HG03354 (cell line): ENCODE data around the gene NUP210.

Experiments used
- ATAC-seq: cut with Tn5 transposase; IDR thresholded peaks from one replicate; pipeline ENCODE4 v1.9.1; 2021; ENCODE audit warnings: mild to moderate bottlenecking; ENCODE audit not compliant: unreplicated experiment, poor library complexity, severe bottlenecking

The NUP210 gene

DNA sequence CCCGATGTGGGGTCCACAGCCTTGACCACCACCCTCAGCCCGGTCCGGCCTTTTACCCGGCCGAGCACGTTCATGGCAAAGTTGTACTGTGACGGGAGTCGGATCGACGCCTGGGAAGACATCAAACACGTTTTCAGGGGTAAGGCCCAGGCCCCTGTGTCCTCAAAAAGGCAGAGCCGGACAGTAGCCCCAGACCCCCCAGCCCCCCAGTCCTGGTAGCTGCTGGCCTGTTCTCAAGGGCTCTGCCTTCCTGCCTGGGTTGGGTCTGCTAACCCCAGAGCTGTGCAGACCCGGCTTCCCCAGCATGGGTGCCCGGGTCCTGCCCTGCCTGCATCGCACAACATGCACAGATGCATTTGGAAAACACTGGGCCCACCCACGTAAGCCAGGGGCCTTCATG is 84.6 kb downstream of the NUP210 start:
- no peak for ATAC-seq

DNA sequence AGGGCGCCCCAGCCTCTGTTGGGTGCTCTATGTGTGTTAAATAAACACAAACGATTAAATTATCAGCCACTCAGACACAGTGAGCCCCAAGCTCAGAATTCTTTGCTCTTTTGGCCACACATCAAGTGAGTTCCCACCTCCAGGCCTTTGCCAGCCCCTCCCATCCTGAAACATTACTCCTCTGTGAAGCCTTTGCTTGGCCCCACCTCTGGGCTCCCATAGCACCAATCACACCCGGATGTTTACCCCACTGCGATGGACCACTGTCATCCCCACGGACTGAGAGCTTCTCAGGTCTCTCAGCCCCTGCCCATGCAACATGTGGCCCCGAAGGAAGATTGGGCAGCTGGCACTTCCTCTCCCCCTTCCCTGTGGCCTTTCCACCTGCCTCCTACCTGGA is 85.1 kb downstream of the NUP210 start:
- no peak for ATAC-seq

DNA sequence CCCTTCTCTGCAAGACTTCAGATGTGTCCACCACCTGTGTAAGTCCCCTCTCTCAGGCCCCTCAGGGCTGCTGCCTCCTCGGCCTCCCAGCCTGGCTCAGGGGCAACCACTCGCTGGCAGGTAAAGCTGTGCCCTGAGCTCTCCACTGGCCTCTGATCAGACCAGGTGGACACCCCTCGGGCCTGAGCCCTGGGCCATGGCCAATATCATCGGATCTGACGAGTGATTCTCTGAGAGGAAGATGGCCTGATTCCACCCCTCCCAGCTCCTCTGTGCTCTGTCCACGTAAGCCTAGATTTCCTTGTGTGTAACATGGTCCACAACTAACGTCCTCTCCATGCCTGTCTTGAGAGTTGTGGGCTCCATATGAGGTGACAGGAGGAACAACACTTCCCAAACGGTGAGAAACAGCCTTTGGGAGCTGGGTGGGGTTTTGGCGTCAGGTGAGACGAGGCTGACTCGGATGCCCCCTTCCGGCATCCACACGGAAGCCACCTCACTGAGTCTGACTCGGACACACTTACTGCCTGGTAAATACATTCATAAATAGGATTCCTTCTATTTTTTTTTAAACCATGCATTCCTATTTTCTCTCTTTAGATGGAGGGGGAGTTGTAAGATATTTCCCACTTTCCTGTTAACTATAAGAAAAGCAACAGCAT is 86.8 kb downstream of the NUP210 start:
- no peak for ATAC-seq

DNA sequence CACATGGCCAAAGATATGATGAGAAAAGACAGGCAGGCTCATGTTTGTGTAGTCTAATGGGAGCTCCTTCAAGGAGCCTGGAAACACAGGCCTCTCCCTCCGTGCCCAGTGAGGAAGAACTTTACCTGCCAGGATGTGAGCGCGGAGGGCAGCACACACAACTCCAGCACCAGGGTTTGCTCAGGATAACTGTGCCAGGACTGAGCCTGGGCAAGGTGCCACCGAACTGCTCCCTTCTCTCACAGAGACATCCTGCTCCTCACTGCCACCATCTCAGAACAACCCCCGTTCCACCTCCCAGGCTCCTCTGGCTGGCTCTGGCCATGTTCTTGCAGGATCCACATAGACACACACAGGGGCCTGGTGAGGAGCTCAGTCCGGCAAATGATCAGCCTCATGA is 87.4 kb downstream of the NUP210 start:
- no peak for ATAC-seq

DNA sequence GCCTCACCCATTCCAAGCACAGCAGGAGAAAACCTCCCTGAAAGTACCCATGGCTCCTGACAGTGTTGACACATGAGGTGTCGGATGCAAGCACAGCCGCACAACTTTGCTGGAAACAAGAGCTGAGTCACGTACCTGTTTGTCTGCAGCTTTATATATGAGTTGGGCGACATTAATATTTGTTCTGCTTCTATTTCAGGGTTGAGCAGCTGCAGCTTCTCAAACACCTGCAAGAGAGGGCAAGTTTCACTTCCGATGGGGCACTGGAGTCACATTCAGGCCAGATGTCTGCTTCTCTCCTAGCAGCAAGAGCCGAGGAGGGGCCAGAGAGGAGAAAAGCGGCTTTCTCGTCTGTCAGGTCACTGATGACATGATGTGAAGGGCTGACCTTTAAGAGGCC is 88.0 kb downstream of the NUP210 start:
- peak; percentile 98 for ATAC-seq

DNA sequence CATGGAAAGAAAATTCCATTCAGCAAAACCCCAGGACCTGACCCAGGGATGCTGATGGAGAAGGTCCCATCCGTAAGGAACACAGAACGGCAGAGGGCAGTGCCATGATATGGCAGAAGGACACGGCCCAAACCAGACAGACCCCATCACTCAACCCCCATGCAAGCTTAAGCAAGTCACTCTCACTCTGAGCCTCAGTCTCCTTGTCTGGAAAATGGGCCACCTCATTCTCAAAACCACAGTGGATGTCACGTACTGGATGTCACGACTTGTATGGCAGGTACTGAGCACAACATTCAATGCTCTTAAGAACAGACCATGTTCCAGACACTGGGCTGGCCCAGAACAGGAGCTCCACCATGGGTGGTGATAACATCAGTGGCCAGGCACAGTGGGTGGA is 90.4 kb downstream of the NUP210 start:
- no peak for ATAC-seq

DNA sequence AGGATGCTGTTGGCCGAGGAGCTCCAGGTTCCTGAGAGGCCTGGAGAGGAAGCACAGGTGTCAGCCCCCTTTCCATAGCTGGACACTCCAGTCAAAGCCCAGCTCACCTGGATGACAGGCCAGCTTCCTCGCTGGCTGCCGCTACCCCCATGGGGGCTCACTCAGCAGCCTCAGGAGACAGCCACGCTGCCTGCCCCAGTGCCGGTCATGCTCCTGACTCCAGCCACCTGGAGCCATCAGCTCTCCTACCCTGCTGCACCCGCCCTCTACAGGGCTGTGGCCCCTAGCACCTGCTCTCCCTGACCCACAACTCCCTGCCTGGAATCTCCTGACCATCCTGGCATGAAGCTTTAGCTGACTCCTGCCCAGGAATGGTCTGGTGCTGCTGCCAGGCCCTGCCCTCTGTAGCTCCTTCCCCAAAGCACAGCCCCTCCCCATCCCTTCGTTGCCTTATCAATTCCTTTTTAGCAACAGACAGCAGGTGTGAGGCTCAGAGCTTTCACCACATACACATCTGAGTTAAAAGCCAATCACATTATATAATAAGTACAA is 94.2 kb downstream of the NUP210 start:
- no peak for ATAC-seq

DNA sequence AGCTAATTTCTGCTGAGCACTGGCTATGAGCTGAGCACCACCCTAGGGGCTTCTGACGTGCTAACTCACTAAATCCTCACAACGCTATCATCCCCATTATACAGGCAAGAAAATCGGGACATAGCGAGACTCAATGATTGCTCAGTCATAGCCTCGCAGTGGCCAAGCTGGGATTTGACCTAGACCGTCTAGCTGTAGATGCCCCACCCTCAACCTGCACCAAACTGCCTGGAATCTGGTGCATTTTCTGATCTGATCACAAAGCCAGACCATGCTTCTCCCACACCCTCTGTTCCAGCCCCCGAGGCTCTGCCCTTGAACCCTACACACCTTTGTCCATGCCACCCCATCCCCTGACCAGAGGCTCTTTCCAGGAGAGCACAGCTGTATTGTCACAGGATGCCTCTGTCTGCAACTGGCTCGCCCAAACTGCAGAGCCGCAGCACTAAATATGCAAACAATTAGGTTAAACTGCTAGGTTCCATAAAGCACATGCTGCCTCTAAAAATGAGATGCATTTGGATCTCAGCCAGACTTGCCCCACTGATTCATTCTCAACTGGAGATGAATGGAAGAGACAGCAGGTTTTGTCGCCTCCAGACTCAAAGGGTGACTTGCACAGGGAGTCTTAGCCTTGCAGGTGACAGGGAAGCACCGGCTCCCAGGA is 95.2 kb downstream of the NUP210 start:
- no peak for ATAC-seq

DNA sequence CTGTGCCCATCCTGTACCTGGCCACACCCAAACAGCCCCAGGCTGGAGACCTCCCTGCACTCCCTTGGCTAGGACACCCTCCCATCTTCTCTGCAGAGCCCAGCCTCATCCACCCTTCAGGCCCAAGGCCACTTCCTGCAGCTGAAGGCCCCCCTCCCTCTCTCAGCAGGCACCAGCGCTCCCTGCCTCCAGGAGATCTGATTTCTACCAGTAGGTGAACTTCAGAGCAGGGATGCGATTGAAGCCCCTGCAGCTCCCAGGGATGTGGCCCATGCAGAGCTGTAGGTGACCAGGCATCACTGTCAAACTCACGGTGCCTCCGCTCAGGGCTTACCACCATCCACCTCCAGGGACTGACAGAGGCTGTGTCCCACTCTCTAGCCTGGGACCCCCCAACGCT is 96.3 kb downstream of the NUP210 start:
- ATAC-seq = no peak

DNA sequence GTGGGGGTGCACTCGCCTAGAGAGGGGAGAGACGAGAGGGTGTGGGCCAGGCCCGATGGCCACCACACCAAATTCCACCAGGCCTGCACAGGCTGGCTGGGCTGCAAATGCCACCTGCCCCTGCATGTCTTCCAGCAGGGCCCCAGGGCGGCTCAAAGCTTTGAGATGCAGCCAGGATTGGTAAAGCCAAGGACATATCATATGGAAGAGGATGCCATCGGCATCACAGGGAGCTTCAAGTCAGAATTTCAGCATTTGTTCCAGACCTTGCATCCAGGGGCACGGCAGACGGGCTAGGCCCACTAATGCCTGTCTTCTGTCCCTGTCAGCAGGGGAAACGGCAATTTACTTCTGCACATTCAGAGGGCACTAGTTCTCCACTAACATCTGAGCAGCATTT is 97.8 kb downstream of the NUP210 start:
- no peak for ATAC-seq

DNA sequence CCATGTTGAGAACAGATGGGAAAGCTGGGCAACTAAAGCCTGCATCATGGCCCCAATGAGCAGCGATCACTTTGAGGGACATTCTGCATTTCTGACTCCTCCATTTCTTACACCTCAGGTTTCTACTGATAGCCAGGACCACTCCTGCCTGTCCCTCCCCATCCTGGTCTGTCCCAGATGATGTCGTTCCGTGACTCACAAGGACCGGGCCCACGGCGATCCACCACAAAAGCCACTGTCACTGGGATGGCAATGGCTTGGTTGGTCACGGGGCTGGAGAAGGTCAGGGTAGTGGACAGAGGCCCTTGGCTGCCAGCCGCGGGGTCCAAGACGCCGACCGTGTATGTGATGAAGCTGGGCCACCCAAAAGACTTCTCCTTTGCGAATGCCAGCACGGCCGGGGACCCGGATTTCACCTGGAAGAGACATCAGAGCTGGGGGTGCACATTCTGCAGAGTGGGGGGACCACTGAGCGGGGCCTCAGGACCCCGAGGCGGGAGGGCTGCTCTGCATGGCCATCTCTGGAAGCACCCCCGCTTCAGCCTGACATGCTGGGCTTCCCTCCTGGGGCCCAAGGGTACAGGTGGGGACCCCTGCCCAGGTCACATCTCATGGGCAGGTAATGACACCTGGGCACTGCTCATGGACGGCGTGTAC is 100.4 kb downstream of the NUP210 start:
- no peak for ATAC-seq

DNA sequence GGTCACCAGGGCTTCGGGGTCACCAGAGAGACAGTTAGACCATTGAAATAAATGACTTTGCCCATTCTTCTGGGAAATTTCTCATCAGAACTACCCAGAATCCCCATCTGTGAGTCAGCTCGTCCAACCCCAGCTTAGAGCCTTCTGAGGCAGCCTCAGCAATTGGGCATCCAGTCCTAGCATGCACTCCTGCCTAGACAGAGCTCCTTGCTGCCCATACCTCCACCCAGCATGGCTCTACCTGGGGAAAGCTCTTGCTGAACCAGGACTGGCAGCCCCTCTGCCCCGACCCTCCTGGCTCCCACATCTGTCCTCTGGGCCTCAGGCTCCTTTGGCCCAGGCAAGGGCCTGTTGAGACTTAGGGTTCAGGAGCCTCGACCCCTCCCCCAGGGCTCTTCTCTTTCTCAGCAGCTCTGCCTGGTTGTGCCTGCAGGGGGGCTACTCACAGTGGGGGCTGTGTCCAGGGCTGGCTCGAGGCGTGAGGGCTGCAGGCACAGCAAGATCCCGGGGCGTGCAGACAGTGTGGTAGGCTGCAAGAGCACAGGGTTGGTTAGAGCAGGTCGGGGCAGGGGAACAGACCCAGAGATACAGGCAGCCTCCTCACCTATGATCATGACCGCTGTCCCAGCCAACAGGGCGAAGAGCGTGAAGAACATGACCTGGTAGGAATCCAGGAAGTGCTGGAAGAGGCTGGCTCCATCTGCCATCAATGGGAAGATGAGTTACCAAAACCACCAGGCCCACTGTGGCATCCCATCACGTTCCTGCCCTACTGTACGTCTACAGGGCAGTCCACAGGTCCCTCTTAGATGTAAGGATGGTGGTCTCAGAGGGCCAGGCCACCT is 101.3 kb downstream of the NUP210 start:
- no peak for ATAC-seq

DNA sequence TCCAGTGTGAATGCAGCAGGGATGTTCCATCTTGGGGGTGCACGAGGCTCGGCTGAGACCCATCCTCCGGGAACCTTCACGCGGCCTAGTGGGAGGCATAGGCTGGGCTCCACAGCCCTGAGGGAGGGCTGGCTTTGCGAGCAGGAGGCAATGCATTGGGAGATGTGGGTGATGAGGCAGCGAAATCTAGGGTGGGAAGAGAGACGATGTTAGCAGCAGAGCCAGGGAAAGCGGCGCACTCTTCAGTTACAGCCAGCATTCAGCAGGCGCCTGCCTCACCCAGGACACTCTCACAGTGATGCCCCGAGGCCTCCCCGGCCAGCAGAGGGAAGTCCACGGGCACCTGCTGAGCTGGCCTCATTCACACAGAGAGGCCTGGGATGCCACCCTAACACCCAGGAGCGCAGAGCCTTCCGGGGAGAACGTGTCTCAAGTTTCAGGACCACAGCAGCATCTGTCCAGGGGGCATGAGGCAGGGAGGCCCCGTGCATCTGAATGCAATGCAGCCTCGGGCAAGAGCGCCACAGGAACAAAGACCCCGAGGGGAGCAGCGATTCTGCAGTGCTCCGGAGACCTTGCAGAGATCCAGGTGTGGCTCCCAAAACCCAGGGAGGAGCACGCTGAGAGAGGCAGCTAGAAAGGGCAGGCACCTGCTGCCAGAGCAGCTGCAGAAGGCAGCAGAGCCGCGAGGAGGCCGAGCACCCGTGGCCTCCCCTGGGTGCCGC is 102.4 kb downstream of the NUP210 start:
- no peak for ATAC-seq

DNA sequence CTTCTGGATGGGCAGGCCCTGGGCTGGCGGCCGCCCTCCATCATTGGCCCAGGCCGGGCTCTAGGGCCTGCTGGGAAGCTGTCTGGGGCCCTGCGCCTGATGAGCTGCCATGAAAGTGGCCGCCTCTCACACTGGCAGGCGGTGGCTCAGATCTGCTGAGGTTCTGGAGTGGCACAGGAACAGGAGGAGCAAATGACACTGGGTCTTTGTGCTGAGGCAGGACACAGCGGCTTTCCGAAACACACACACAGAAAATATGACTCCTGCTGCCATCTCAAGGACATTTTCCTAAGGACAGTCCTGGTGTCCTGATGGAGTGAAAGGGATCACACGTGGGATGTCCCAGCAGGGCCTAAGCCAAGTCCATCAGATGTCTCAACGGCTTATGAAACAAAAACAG is 103.5 kb downstream of the NUP210 start:
- no peak for ATAC-seq

DNA sequence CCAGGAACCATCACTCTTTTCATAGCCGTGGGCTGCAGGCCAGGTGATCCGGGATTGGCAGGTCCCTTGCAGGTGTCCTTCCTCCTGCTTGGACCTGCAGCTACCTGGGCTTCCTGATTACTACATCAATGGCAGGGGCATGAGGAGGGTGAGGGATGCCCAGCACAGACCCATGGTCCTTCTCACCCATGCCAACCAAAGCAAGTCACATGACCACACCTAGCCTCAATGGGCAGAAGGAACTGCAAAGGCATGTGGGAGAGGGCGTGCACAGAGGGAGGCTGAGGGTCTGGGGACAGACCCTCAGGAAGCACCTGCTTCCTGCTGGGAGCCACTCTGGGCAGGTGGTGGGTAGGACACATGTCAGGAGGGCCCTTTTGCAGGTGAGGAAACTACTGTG is 105.2 kb downstream of the NUP210 start:
- no peak for ATAC-seq

DNA sequence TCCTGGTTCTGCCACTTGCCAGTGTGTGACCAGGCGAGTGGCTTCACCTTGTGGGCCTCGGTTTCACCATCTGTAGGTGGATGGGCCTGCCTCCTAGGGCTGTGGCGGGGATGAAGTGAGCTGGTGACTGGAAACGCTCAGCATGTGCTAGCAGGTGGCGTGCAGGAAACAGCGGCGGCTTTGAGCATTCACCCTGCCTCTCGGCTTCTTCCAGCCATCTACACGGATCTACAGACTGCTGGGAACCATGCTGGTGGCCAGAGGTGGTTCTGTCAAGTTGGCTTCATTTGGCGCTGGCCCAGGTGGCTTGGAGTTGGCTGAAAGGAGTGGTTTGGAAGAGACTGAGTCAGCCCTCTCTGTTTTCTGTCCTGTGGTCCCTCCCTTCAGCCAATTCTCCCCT is 106.3 kb downstream of the NUP210 start:
- no peak for ATAC-seq

DNA sequence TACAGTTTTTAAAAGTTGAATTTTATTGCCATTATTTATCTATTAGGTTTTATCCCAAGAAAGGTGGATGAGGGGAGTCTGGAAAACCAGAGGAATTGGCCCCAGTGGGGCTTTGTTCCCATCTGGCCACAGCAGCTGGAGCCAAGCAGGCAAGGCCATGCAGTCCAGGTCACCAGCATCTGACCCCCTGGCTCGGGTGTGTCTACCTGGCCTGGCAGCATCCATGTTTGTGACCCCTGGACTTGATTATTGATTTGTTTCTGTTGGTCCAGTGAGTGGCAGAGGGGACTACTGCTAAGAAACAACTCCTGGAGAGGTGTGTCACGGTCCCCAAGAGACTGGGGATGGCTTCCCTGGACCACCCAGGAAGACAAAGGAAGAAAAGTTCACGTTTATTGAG is 111.1 kb downstream of the NUP210 start:
- ATAC-seq = no peak

DNA sequence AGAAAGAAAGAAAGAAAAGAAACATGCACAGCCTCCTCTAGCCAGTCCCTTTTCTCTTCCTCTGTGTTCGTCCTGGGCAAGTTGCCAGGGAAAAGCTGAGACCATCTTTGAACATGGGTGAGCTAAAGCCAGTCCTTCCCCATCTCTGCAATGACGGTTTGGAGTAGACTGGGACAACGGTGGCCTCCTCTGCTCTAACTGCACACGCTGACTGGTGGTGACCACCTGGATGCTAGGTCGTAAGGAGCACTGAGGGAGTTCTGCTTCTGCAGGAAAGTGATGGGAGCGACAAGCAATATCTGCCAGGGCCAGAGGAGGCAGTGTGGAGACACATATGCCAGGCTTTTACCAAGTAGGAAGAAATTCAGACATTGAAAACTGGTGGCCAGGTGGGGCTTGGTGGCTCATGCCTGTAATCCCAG is 111.7 kb downstream of the NUP210 start:
- peak; percentile 43 for ATAC-seq

DNA sequence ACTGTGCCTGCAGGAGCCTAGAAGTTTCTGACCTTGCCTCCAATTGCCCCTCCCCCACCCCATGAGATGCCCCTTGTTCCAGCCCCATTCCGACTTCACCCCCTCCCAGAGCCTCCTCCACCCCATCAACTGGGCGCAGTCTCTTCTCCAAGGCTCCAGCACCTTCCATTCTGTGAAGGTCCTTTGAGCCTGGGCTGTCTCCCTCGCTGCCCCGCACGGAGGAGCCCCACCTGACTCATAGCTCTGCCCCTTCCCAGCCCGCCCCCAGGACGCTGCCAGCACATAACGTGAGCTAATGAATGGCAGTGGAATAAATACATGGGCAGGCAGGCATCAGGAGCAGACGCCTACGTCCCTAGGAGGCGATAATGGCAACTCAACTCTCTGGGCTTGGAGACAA is 113.1 kb downstream of the NUP210 start:
- ATAC-seq = no peak

DNA sequence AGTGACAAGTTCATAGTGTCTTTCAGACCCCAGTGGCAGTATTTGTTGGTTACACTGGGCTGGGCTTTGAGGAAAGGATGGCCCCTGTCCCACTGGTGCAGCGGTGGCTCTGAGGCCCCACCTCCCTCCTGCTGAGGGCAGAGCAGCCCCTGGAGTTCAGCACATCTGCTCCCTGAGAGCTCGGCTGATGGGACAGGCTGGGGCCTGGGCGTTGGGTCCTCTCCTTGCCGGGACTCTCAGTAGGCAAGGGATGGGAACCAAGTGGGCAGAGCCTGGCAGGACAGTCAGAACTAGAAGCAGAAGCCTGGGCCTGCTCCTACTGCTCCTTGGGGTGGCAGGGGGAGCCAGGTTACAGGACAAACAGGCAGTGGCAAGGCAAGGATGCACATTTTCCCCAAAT is 114.5 kb downstream of the NUP210 start:
- no peak for ATAC-seq
